Activated CD4-positive, alpha-beta T cell treated with anti-CD3 and anti-CD28 coated beads, Interleukin-2, amount 50 U/mL, for 16 hours (primary cell): ENCODE data around the gene KRT5.

Source experiments
- DNase-seq: peaks from one replicate; pipeline ENCODE4 v3.0.0-alpha.2; 2020

The KRT5 gene

DNA sequence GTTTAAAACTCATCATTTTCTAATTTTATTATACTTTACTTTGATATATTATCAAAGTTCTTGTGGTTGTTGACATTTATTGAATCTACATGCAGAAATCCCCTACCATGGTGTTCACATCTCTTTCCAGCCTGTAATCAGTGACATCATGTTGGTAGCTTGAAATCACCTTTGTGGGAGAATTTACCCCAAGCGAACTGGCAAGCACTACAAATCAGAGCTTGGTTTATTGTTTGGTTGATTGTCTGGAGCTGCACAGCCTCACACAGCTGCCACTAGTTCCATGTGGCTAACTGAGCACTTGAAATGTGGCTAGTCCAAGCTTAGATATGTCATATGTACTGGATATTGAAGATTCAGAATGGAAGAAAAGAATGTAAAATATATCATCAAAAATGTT is 15.4 kb upstream of the KRT5 start:
- DNase-seq = no peak

DNA sequence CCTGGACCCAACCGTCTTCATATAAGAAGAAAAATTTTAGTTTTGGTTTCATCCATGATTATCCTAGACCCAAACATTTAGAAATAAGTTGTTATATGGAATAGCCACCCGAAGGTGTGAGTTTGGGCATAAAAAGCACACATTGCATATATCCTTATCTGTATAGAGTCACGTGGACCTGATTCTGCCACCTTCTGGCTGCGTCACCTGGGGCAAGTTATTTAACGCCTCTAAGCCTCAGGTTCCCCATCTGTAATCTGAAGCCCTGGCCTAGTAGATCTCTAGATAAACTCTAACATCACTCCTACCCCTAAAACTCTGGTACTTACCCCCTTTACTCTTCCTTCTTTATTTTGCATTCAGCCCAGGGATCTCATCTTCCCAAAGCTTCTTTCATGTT is 14.3 kb upstream of the KRT5 start:
- DNase-seq = no peak

DNA sequence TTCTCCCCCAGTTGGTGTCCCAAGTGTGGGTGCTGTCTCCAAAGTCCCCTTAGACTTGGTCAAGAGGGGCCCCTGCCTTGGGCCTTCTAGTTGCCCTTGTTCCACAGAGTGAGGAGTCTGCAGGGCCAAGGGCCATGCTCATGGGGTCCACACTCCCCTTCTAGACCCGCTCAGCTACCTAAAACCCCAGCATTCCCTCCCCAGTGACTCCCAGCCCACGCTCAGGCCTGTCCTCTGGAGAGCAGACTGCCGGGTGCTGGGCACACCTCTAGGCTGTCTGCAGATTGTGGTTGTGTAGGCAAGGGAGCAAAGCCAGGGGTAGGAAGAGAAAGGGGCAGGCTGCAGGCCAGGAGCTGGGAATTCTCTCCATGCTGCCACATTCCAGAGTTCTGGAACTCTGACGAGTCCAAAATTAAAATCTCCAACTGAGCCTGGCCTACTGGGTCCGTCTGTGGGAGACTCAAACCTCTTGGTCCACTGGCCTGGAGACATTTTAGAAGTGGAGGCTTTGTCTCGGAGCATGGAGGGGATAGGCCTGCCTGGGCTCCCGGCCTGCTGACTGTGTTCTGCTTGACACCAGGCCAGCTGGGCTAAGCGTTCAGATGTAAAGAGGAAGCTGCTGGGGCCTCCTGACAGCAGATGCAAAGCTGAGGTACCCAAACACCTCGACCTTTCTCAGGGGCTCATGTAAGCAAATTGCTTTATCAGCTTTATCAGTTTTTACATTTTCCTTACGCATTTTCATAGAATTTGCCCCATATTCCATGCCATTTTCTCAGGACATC is 13.7 kb upstream of the KRT5 start:
- DNase-seq = no peak

DNA sequence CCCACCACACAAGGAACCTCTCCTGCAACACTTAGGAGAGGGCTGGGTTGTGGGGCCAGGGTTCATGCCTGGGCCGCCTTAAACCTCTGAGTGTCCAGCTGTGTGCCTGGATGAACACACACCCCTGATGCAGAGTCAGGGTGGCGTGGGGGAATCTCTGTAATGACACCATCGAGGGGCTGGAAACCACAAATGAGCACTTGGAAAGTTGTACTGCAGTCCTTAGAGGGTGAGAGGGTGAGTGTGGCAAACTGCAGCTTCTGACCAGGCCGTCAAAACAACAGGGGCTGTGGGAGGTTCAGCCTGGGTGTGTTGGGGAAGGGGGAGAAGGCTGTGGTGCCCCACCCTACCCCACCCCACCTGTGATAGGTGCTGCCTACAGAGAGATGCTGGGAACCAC is 12.4 kb upstream of the KRT5 start:
- DNase-seq = no peak

DNA sequence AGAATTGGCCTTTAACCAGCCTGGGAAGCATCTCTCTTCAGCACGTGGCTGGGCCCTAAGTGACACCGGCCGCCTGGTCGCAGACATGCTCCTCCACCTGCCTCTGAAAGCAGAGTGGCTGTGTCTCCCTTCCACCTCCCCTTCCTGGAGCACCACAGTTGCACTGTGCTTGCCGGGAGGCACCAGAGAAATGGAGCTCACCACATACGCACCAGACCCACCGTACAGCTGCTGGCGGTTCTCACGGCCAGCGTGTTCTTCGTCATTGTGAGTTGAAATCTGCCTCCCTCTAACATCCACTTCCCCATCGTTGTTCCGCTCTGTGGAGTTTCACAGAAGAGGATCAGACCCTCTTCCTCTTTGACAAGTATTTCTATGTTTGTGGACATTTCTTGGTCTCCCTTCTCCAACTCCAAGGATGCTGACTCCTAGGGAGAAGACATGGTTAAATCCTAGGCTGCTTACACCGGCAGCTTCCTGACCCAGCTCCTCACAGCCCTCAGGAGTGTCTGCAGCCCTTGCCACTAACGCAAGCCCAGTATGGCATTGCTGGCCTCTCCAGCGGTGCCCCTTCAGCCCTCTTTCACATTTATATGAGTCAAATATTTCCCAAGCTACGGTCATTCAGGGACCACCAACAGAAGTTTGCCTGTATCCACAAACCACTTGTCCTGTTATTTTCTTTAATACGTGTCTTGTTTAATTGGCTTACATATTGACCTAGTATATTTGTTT is 11.5 kb upstream of the KRT5 start:
- DNase-seq = no peak

DNA sequence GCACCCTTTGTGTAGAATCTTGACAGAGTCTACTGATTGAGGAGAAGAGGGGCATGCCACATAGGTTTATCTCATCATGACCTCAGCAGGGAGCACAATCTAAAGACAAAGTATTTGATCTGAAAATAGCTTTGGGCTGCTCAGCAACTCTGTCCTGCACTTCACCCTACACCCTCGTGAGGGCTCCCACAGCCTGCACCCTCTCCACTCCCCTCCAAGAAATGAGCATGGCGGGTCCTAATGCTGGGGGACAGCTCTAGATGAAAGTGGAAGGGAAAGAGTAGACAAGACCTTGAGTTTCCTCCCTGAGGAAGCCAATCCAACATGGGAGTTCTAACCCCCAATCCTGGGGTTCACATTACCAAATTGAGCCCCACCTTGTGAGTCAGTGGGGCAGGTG is 10.7 kb upstream of the KRT5 start:
- DNase-seq = no peak

DNA sequence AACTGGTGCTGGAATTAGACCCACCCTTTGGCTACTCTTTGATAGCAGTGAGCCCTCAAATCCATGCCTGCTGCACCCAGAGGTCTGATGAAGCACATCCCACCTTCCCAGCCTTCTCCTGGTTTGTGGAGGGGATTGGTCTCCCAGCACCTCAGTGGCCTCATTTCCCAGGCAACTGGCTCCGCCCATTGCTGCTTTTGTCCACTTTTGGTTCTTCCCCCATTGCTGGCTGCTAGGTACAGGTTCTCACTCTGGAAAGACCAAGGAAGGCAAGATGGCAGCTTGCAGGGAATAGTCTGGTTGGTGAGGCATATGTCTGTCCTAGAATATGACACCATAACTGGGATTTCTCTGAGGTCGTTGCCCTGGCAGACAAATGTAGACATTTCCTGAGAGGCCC is 10.2 kb upstream of the KRT5 start:
- no peak for DNase-seq

DNA sequence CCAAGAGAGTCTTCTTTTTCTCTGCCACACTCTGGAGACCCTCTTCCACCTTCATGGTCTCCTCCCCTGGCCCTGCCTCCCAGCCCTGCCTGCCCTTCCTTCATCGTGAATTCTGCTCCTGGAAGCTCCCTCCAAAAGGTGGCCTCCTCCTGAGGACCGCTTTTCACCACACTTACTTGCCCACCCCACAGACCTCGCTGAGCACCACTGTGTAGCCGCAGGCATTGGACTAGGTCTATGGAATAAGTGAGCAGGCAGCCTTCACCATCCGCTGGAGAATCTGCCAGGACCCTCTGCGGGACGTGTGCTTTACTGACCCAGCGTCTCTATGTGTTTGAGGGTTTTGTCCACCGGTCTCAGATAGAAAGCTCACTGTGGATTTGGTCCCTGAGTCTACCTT is 9.7 kb upstream of the KRT5 start:
- DNase-seq = no peak

DNA sequence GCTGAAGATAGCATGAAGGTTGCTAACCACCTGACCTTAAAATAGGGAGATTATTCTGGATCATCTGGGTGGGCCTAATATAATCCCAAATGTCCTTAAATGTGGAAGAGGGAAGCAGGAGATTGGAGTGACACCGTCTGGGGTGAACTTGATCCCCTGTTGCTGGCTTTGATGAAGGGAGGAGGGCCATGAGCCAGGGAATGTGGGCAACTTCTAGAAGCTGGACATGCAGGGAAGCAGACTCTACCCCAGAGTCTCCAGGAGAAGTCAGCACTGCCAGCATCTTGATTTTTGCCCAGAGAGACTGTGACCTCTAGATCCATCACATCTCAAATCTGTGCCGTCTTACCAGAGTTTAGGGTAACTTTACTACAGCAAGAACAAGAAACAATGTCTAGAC is 9.2 kb upstream of the KRT5 start:
- DNase-seq = no peak

DNA sequence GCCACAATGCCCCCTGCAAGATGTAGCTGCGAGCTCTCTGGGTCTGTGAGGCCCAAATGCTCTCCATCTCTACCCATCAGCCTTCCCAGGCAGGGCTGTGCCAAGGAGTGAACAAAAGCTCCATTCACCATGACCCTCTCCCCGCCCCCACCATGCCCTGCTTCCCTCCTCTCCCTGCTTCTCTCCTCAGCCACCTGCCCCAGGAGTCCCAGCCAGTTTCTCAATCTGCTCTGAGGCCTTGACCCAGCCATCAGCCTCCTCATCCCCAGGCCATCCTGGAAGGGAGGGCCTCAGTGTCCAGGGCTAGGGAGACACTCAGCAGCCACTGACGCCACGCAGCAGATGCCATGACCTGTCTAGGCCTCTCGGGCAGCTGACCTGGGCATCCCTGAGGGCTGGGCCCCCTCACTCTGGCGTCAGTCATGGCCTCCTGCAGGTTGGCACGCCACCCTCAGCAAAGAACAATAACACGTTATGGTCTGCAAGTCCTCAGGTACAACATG is 8.5 kb upstream of the KRT5 start:
- no peak for DNase-seq

DNA sequence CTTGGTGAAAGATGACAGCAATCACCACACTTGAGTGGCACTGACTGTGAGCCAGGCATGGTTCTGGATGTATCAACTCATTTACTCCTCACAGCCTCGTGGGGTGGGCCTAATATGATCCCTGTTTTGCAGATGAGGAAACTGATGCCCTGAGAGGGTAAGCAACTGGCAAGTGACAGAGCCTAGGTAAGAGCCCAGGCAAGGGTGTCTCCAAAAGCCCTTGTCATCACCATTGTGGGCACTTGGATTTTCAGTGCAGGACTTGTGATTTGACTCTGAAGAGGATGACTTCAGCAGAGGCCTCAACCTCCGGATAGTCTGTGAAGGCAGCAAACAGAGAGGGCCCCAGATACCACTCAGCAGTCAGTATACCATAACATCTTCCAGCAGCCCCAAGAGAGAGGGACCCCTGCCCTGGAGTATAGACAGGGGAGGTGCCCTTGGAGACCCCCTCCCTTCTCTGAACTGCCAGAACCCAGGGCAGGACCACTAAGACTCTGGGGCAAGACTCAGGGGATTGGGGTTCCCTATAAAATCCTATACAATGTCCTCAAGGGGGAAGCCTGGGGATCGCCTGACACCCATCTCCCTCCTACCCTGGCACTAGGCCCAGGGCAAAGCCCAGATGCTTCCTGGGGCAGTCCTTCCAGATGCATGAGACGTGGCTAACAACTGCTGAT is 7.1 kb upstream of the KRT5 start:
- DNase-seq = no peak

DNA sequence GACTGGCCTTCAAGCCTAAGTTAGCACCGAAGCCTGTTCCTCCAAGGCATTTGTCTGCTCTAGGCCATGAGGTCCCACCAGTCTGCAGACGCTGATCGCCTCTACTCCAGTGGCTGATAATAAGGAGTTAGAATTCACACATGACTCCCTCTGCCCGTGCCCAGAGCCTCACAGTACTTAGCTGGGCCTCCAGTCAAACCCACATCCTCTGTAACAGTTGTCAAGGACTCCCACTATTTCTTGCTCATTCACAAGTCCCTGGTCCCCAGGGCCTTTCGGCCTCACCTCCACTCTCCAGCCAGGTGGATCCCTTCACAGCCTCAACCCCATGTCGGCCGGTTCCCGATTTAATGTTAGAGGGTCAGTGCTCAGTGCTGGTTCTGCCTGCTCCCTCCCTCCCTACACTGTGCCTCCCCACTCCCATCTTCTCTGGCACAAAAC is 6.3 kb upstream of the KRT5 start:
- DNase-seq = no peak

DNA sequence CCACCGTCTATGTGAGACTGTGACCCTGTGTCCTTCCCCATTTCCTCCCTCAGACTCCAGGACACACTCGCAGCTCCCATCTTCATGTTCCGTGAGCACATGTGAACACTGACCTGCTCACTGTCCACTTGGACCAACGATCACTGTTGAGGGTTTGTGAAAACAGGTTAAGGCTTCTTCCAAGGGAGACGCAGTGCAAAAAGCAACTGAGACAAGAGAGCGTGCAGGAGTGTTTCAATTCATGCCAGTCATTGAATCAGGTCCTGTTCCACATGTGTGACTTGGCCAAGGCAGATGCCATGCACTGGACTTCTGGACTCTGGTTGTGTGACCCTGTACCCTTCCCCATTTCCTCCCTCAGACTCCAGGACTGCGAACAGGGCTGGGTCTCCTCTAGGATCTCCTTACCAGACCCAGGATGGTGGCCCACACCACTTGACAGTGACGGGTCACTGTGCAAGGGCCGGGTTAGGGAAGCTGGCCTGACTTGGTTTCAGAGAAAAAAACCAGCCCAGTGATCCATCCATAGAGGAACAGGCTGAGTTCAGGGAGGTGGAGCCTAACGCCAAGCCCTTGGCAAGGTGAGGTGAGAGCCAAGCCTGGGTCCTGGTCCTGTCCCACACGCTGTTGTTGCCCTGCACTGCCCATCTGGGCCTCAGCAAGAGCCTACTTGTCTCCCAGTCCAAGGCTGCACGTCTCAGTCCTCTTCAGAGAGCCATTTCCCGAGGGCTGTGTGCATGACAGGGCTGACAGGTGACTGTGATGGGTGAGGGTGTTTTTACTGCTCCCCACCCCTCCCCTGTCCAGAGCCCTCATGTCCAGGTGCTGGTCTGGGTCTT is 5.7 kb upstream of the KRT5 start:
- no peak for DNase-seq

DNA sequence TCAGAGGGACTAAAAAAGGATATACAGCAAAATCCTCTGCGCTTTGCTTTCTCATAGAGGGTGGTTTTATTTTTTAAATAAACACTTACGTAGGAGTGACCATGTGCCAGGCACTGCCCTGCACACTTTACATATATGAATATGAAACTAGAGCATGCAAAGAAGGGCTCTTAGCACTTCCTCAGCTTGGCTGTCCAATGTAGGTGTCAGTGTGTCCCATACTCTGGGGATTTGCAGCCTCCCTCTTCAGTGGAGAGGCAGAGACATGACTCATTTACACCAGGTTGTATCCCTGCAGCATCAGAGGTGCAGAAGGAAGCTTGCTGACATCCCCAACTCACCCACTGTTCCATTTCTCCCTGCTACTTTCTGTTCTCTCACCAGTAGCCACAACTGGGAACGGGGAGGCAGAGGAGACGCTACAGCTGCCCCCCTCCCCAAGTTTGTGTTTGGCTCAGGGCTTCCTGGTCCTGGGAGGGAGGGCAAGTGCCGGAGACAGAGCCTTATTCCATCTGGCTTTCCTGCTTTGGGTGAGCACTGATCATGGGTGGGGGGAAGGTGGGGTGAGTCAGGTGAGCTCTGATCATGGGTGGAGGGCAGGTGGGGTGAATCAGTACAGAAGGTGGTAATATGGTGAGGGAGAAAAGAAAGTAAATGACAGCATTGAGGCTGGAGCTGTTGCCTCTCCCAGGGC is 4.9 kb upstream of the KRT5 start:
- no peak for DNase-seq

DNA sequence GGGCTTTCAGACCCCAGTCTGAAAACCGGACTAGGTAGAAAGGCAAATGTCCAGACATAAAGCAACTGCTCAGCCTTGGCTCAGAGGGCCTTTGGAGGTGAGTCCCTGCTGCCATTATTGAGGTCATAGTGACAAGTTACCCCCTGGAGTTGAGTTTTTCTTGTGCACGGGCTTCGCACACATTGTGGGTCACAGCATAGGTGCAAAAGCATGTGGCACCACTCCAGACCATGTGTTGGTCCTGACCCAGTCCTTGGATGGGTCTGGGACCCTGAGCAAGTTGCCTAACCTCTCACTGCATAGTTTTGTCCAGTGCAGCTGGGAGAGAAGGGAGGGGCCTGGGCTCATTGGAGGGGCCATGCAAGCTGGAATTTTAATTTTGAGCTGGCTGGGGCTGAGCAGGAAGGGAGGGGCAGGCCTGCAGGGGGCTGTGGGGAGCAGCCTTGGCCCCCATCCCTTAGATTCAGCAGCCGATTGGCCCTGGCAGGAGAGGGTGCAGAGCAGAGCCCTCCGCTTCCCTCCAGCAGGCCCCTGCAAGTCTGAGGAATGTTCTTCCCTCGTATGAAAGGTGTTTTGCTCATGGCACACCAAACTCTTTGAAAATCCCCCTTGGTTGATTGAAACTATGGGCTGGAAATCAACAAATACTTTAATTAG is 4.2 kb upstream of the KRT5 start:
- no peak for DNase-seq

DNA sequence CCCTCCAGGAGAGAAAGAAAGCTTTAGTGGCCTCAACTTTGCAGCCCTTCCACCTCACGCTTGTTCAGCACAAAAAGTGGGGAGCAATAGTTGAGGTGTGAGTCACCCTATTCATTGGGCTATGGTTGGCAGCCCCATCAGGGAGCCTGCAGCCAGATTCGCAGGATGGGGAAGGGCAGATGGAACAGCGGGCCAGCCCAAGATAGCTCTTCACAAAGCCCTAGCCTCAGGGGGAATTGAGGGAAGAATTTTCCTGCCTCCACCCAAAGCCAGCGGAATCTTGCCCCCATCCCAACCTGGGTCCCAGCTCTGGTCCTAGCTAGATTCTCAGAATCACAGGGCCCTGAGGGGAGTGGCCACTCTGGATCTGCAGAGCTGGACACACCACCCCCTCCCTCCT is 3.6 kb upstream of the KRT5 start:
- DNase-seq = no peak

DNA sequence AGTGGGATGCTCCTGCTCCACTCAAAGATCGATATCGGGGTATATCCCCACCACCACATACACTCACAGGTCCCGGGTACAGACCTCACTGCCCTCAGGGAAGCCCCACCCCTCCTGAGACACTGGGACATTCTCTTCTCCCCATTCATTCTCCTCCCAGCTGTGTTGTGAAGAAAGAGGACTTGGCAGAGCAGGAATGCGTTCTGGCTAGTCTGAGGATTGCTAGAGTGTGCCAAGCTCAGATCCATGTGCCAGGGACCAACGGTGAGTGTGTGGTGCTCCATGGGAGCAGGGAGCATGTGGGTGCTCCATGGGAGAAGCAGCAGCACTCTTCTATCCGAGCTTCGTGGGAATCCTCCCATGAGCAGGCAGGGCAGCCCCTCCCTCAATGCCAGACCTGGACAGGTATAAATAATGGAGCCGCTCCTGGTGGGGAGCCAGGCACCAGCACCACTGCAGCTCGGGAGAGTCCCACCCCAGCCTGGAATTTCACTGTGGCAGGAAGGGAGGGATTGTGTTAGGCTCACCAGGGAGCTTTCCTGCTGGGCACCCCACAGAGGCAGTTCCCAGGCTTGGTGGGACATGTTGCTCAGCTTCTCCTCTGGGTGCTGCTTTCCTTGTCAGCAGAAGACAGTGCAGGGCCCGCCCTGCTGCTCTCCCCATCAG is 2.3 kb upstream of the KRT5 start:
- DNase-seq = no peak

DNA sequence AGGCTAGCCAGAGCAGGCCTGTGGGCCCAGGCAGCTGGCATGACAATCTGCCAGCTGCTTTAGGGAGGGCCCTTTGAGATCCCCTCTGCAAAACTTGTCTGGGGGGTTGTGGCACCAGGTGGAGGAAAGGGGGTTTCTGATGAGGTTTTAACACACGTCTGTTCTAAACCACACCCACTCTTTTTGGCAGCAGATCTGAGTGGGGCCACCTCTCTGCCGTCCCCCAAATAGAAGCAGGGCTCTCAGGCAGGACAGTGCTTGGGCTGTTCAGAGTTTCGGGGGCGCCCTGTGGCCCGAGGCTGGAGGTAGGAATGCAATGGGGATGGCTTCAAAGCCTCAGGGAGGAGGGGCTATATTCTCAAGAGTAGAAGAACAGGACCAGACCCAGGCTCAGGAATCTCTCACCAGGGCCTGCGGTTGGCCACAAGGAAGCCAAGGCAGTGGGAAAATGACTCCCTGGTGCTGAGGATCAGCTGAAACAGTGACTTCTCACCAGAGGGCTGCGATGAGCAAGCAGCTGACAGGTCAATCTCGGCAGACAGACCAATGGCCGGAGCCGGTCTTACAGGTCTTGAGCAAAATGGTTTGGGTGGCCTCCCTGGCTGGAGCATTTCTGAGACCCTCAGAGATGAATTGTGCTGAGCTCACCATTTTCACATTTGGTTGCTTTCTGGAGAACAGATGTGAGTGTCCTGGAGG is 1.5 kb upstream of the KRT5 start:
- no peak for DNase-seq

DNA sequence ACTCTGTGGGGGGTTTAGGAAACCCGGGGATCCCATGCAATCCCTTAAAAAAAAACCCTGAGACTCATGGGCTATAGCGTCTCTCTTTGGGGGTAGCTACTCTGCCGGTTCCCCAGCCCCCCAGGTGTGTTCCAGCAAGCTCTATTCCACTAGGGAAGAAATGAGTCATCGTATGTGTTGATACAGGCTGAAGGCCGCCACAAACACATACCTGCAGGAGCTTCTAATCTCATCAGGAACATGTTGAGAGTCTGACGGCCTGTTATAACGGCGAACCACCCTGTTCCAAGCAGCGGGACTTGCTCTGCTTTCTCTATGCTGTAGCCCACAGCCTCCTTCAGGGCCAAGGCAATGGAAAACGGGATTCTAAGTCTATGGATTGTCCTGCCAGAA is 977 bp upstream of the KRT5 start:
- DNase-seq = no peak

DNA sequence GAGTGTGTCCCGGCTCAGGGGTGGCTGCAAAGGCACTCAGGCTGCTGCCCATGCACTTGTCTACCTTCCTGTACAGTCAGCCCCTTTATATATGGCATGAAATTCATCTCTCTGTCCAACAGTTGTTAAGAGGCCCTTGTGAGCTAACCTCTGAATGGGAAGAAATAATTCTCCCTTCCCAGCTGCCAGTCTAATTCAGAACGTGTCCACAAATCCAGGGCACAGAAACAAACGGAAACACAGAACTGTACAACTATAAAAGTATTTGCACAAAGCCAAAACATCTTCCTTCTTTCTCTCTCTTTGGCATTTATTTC is 849 bp downstream of the KRT5 start:
- no peak for DNase-seq
